Activated T-helper 1 cell treated with anti-CD3 and anti-CD28 coated beads, Interleukin-12 subunit alpha, Interleukin-12 subunit beta, Interleukin-2, Interleukin-4 antibody, amounts not matched to agents 30 ng/mL and 10 ng/mL and 1 ng/mL, durations not matched to agents 14 hours and 24 hours and 36 hours (primary cell): ENCODE results near the gene CTDSP2. TPM values are rescaled to one million over a fixed set of nuclear protein-coding genes. Genes with fewer than 3 reads are reported as not detected.
"Not testable (repeated sequence)": the region's sequence is repeated elsewhere in the genome, so short reads cannot be mapped to it uniquely, and the experiment has no call there.

Experiments
- DNase-seq: peaks from one replicate; pipeline ENCODE4 v3.0.0; 2021; ENCODE audit warnings: low spot score
- H3K27ac Mint-ChIP-seq: one replicate; pipeline ENCODE4 v1.8.0; 2021; ENCODE audit warnings: mild to moderate bottlenecking, mixed read lengths
- H3K27me3 Mint-ChIP-seq: one replicate; pipeline ENCODE4 v1.8.0; 2022; ENCODE audit warnings: mild to moderate bottlenecking, moderate library complexity, mixed read lengths; ENCODE audit not compliant: insufficient read depth
- H3K36me3 Mint-ChIP-seq: one replicate; pipeline ENCODE4 v1.8.0; 2021; ENCODE audit warnings: low read depth, mixed read lengths
- H3K4me1 Mint-ChIP-seq: one replicate; pipeline ENCODE4 v1.8.0; 2021; ENCODE audit warnings: low read depth, mixed read lengths
- H3K4me3 Mint-ChIP-seq: one replicate; pipeline ENCODE4 v1.8.0; 2021; ENCODE audit warnings: mild to moderate bottlenecking, moderate library complexity, mixed read lengths
- H3K9me3 Mint-ChIP-seq: one replicate; pipeline ENCODE4 v1.8.0; 2021; ENCODE audit warnings: mixed read lengths
- intact Hi-C: fragments of 100-400 bp; cut with micrococcal nuclease; formaldehyde crosslinking; loops from one replicate; pipeline ENCODE4 v1.15.1; 2024
- total RNA-seq: library from RNA; stranded (reverse); gene quantifications from 2 replicates; pipeline ENCODE4 v1.2.3, GENCODE V29; 2022

Gene CTDSP2
- total RNA-seq, 1 donor from 2014 or later = 96.5 TPM

DNA sequence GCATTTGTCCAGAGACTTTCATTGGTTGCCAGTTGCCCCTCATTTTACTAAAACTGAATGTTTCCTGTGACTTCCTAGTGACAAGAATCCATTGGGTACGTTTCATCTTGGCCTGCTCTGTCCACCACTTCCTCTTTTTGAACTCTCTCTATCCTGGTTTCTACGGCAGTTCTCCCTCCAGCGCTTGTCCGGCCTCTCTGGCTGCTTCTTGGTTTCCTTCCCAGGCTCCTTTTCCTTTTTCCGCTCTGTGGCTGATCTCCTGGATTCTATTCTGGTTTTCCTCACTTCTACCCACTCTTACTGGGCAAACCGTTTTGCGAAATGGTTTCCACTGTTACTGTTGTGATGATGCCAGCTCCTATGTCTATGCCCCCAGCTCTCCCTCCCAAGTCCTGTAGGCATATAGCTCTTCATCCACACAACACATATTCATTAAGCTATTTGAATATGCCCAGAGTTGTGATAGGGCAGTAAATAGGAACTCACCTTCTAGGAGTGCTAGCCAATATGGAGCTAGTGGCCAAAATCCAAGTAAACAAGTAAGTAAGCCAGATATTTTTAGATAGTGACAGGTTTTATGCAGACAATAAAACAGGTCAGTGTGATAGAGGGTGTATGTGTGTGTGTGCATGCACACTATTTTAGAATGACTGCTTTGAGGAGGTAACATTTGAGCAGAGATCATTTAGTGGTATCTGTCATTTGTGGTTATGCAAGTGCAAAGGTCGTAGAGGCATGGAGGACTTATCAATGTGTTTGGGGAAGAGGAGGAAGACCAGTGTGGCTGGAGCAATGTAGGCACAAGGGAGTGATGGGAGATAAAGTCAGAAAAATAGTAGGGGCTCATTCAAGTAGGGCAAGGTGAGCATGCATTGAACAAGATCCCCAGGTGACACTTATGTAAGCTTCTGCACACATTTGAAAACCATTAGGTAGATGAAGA, 27.9 kb upstream of the CTDSP2 start:
- no peaks in the 10 kb centered on the region for H3K36me3 Mint-ChIP-seq

GRCh38 chr12:57872362-57872761, 25.8 kb upstream of the CTDSP2 start:
- H3K4me1 Mint-ChIP-seq = peaks cover 14% of the 10 kb centered on the region
- no peak for DNase-seq
- intact Hi-C loops = no loop called here
- no peak overlapping the region for H3K4me3 Mint-ChIP-seq
- H3K9me3 Mint-ChIP-seq = no peaks in the 10 kb centered on the region
- no peak overlapping the region for H3K27ac Mint-ChIP-seq
- peaks cover 4% of the 10 kb centered on the region for H3K27me3 Mint-ChIP-seq
- H3K36me3 Mint-ChIP-seq = no peaks in the 10 kb centered on the region

More for the DNA sequence above, 27.9 kb upstream of the CTDSP2 start:
- H3K27me3 Mint-ChIP-seq = peaks cover 2% of the 10 kb centered on the region
- no peak for DNase-seq
- no peak overlapping the region for H3K27ac Mint-ChIP-seq
- intact Hi-C loops = no loop called here
- H3K9me3 Mint-ChIP-seq = no peaks in the 10 kb centered on the region
- no peak overlapping the region for H3K4me3 Mint-ChIP-seq
- H3K4me1 Mint-ChIP-seq = peaks cover 14% of the 10 kb centered on the region

GRCh38 chr12:57869927-57870318, 23.4 kb upstream of the CTDSP2 start:
- no peak for DNase-seq
- Mint-ChIP-seq H3K36me3 (no peaks in the 10 kb centered on the region), H3K27ac (no peak overlapping the region), H3K4me1 (peaks cover 11% of the 10 kb centered on the region), H3K4me3 (no peak overlapping the region), H3K27me3 (peaks cover 4% of the 10 kb centered on the region), H3K9me3 (no peaks in the 10 kb centered on the region)
- intact Hi-C loops = no loop called here

DNA sequence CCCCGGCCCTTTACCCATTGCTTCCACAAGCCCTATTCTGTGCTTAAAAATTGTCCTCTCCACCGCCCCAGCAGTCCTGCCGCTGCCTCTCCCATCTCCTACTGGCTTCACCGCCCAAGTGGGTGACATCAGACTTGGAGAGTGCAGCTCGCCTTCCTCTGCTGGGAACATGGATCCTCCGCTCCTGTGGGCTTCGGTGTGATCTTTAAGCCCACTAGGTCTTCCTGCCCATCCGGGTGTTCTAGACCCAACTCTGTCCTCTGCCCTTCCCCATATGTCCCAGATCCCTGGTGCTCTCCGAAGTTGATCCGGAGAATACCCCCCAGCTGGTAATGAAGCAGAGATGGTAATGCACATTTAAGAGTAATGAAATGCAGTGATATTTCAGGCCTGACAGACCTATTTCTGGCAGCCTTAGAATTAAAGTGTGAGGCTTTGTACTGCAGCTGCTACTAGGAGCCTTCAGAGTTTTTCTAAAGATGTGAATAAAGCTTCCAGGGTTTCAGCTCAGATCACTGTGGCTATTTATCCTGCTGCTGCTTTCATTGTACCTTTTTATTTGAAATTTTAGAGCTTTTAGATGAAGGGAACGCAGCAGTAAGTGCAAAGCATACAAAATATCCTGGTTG, 22.9 kb upstream of the CTDSP2 start:
- Mint-ChIP-seq H3K9me3 (no peaks in the 10 kb centered on the region), H3K4me1 (peaks cover 11% of the 10 kb centered on the region), H3K27ac (no peak overlapping the region), H3K36me3 (no peaks in the 10 kb centered on the region), H3K4me3 (no peak overlapping the region), H3K27me3 (peaks cover 7% of the 10 kb centered on the region)
- DNase-seq = no peak
- intact Hi-C loops = no loop called here

DNA sequence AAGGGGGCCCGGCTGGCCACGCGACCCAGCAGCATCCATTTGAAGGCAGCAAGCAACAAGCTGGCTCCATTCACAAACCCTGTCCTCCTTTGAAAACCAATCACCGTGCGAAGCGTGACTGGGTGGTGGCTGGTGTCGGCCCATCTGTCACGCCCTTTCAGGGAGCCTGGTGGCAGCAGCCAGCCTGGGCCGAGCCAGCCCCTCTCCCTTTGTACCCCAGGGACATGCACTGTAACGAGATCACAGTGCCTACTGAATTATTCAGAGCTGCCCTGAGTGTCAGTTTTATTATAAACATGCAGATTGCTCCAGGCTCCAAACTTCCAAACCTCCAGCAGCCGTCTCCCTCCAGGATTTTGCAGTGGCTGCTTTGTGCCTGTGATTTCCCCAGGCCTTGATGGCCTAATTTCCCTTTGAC, 22.3 kb upstream of the CTDSP2 start:
- Mint-ChIP-seq H3K27me3 (peaks cover 7% of the 10 kb centered on the region), H3K9me3 (no peaks in the 10 kb centered on the region), H3K4me3 (no peak overlapping the region), H3K36me3 (no peaks in the 10 kb centered on the region), H3K27ac (no peak overlapping the region), H3K4me1 (peaks cover 11% of the 10 kb centered on the region)
- intact Hi-C loops = no loop called here
- DNase-seq = no peak

DNA sequence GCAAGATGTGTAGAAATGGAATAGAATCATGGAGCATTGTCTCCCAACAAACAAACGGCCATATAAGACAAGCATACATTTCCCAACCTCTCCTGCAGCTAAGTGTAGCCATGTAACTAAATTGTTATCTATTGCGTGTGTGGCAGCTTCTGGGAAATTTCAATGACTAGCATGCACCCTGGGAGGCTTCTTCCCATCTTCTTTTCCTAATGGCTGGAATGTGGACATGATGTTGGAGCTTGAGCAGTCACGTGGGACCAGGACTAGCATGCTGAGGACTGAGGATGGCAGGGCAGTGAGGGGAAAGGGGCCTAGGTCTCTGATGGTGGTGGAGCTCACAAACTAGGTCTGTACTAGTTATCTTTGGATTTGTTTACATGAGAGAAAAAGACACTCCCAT, 21.7 kb upstream of the CTDSP2 start:
- intact Hi-C loops = no loop called here
- peaks cover 11% of the 10 kb centered on the region for H3K4me1 Mint-ChIP-seq
- no peak overlapping the region for H3K4me3 Mint-ChIP-seq
- H3K27ac Mint-ChIP-seq = no peak overlapping the region
- no peak for DNase-seq
- no peaks in the 10 kb centered on the region for H3K9me3 Mint-ChIP-seq
- H3K36me3 Mint-ChIP-seq = no peaks in the 10 kb centered on the region
- peaks cover 7% of the 10 kb centered on the region for H3K27me3 Mint-ChIP-seq

- H3K9me3 Mint-ChIP-seq = no peaks in the 10 kb centered on the region
- DNase-seq = no peak
- intact Hi-C loops = no loop called here
- peaks cover 8% of the 10 kb centered on the region for H3K27me3 Mint-ChIP-seq
- peaks cover 11% of the 10 kb centered on the region for H3K4me1 Mint-ChIP-seq
- no peaks in the 10 kb centered on the region for H3K36me3 Mint-ChIP-seq
- no peak overlapping the region for H3K27ac Mint-ChIP-seq
- no peak overlapping the region for H3K4me3 Mint-ChIP-seq
Observed at GRCh38 chr12:57866308-57867019, 19.9 kb upstream of the CTDSP2 start.

DNA sequence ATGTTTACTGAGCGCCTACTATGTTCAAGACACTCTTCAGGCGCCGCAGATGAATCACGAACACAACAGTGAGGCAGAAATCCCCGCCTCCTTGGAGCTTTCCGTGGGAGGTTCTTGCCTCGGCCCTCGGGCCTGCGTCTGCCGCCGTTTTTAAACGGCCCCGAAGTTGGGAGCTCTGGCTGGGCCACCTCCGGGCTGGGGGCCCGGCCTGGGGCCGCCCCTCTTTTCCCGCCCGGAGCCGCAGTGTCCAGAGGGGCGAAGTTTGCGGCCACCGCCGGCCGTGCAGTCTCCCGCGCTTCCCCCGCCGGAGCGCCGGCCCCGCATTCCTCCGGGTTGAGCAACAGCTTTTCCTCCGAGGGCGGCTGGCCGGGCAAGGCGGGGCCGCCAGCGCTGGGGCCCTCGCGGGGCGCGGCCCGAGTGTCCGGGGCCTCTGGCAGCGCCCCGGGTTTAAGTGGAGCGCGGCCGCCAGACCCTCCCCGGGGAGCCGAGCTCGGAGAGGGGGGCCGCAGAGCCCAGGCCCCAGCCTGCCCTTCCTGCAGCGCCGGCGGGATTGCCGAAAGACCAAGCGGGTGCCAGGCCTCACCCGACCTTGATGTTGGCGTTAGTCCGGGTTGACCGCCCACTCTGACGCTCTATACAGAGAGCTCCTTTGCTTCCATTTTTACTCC, 18.7 kb upstream of the CTDSP2 start:
- intact Hi-C loops = loop anchor here (1.0 kb wide), 3 partner anchors 18 to 34 kb away; no protein-coding TSS in a partner anchor
- Mint-ChIP-seq H3K9me3 (no peaks in the 10 kb centered on the region), H3K4me1 (peaks cover 11% of the 10 kb centered on the region), H3K27ac (peak overlapping the region; percentile 83), H3K36me3 (no peaks in the 10 kb centered on the region), H3K27me3 (peaks cover 10% of the 10 kb centered on the region), H3K4me3 (peak overlapping the region; percentile 86)
- DNase-seq = peak; percentile 44

- peak overlapping the region; percentile 60 for H3K4me3 Mint-ChIP-seq
- intact Hi-C loops = loop anchor here (1.0 kb wide), 3 partner anchors 17 to 35 kb away; no protein-coding TSS in a partner anchor
- H3K9me3 Mint-ChIP-seq = no peaks in the 10 kb centered on the region
- no peak for DNase-seq
- H3K27me3 Mint-ChIP-seq = peaks cover 12% of the 10 kb centered on the region
- H3K36me3 Mint-ChIP-seq = no peaks in the 10 kb centered on the region
- peaks cover 11% of the 10 kb centered on the region for H3K4me1 Mint-ChIP-seq
- peak overlapping the region; percentile 21 for H3K27ac Mint-ChIP-seq
Observed at GRCh38 chr12:57864442-57865083, 18.0 kb upstream of the CTDSP2 start.

DNA sequence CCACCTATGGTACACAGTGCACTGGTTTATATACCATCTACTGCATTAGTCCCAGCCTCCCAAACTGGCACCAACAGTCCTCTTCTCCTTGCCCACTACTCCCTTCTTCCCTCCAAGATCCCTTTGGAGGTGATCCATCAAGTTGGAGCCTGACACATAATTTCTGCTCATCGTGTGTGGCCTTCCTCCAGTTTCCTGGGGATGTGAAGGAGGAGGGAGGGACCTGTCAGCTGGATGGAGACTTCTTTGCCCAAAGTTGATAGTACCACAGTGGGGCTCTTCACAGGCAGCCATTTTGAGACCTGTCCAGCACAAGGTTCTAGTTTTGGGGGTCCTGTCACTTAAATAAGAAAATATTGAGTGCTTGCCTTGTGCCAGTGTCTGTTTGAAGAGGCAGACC, 17.1 kb upstream of the CTDSP2 start:
- Mint-ChIP-seq H3K4me3 (no peak overlapping the region), H3K4me1 (peaks cover 11% of the 10 kb centered on the region), H3K27ac (no peak overlapping the region), H3K27me3 (peaks cover 9% of the 10 kb centered on the region), H3K9me3 (no peaks in the 10 kb centered on the region), H3K36me3 (no peaks in the 10 kb centered on the region)
- intact Hi-C loops = no loop called here
- no peak for DNase-seq

- no peaks in the 10 kb centered on the region for H3K36me3 Mint-ChIP-seq
- H3K27me3 Mint-ChIP-seq = peaks cover 14% of the 10 kb centered on the region
- no peaks in the 10 kb centered on the region for H3K9me3 Mint-ChIP-seq
- no peak for DNase-seq
- H3K4me3 Mint-ChIP-seq = no peak overlapping the region
- intact Hi-C loops = no loop called here
- peaks cover 11% of the 10 kb centered on the region for H3K4me1 Mint-ChIP-seq
- H3K27ac Mint-ChIP-seq = no peak overlapping the region
Observed at GRCh38 chr12:57861967-57862366, 15.4 kb upstream of the CTDSP2 start.

- peaks cover 14% of the 10 kb centered on the region for H3K27me3 Mint-ChIP-seq
- intact Hi-C loops, DNase-seq, H3K36me3 Mint-ChIP-seq, H3K27ac Mint-ChIP-seq, H3K9me3 Mint-ChIP-seq, H3K4me3 Mint-ChIP-seq: not testable (repeated sequence)
- H3K4me1 Mint-ChIP-seq = peaks cover 11% of the 10 kb centered on the region
Observed at GRCh38 chr12:57860883-57861282, 14.4 kb upstream of the CTDSP2 start.
